HG02852 (cell line): ENCODE data around the gene ADGRD2.
"Not testable (repeated sequence)": the region's sequence is repeated elsewhere in the genome, so short reads cannot be mapped to it uniquely, and the experiment has no call there.

ENCODE experiments used
- ATAC-seq: cut with Tn5 transposase; IDR thresholded peaks from one replicate; pipeline ENCODE4 v1.9.1; 2021; ENCODE audit warnings: mild to moderate bottlenecking, moderate library complexity; ENCODE audit not compliant: unreplicated experiment

The ADGRD2 gene

GRCh38 chr9:124450241-124450924 is at the start of gene ADGRD2:
Gene ADGRD2 (plus strand): TSS chr9:124450451. CDS start chr9:124451667, 1,216 bp downstream.
- no peak for ATAC-seq

- ATAC-seq = no peak
Measured at GRCh38 chr9:124403246-124403645, 47.0 kb upstream of the ADGRD2 start.

- no peak for ATAC-seq
Measured at GRCh38 chr9:124409410-124409809, 40.8 kb upstream of the ADGRD2 start.

GRCh38 chr9:124410321-124410913 is 39.8 kb upstream of the ADGRD2 start:
- ATAC-seq = no peak

GRCh38 chr9:124411514-124412227 is 38.6 kb upstream of the ADGRD2 start:
- no peak for ATAC-seq

- no peak for ATAC-seq
Measured at GRCh38 chr9:124412228-124412575, 38.0 kb upstream of the ADGRD2 start.

- no peak for ATAC-seq
Measured at GRCh38 chr9:124414612-124415011, 35.6 kb upstream of the ADGRD2 start.

GRCh38 chr9:124415102-124415851 is 35.0 kb upstream of the ADGRD2 start, which contains the start of gene PSMB7:
Gene PSMB7 (minus strand): TSS chr9:124415442. CDS start chr9:124415425, 17 bp downstream.
- ATAC-seq = peak; percentile 93

GRCh38 chr9:124415852-124416484 is 34.3 kb upstream of the ADGRD2 start:
- no peak for ATAC-seq

- no peak for ATAC-seq
Measured at GRCh38 chr9:124419832-124420489, 30.3 kb upstream of the ADGRD2 start.

- ATAC-seq = no peak
Measured at GRCh38 chr9:124420991-124421543, 29.2 kb upstream of the ADGRD2 start.

GRCh38 chr9:124423155-124423554 is 27.1 kb upstream of the ADGRD2 start:
- ATAC-seq = no peak

- no peak for ATAC-seq
Measured at GRCh38 chr9:124423591-124423990, 26.7 kb upstream of the ADGRD2 start.

GRCh38 chr9:124425733-124426132 is 24.5 kb upstream of the ADGRD2 start:
- ATAC-seq = not testable (repeated sequence)

- ATAC-seq = no peak
Measured at GRCh38 chr9:124426361-124426760, 23.9 kb upstream of the ADGRD2 start.

GRCh38 chr9:124427281-124427680 is 23.0 kb upstream of the ADGRD2 start:
- ATAC-seq = no peak

- no peak for ATAC-seq
Measured at GRCh38 chr9:124428751-124429529, 21.3 kb upstream of the ADGRD2 start.

GRCh38 chr9:124429530-124429867 is 20.8 kb upstream of the ADGRD2 start:
- ATAC-seq = no peak

GRCh38 chr9:124436320-124436719 is 13.9 kb upstream of the ADGRD2 start:
- no peak for ATAC-seq
